Uterus (tissue), 4 donors: ENCODE data around the gene ARHGAP44. TPM values are rescaled to one million over a fixed set of nuclear protein-coding genes. Genes with fewer than 3 reads are reported as not detected.

Experiments
- DNase-seq, 2 donors: peaks; one replicate each; pipeline ENCODE4 v3.0.0-alpha.2; 2019 to 2020
- H3K27ac ChIP-seq, 2 donors: fragments of 200-600 bp; sonication (generic); 1 replicate in 1 of 2; 2 replicates in 1 of 2; pipeline ENCODE4 v1.5.1; 2016 to 2018
- H3K27me3 ChIP-seq, 2 donors: fragments of 200-600 bp; sonication (generic); one replicate each; pipeline ENCODE4 v1.5.1; 2018 to 2019; ENCODE audit warnings: control low read depth in 1 of 2
- H3K36me3 ChIP-seq, 2 donors: fragments of 200-600 bp; sonication (generic); one replicate each; pipeline ENCODE4 v1.5.1; 2019; ENCODE audit warnings: control low read depth in 1 of 2
- H3K4me1 ChIP-seq, 2 donors: fragments of 200-600 bp; sonication (generic); one replicate each; pipeline ENCODE4 v1.5.1; 2018 to 2019; ENCODE audit warnings: control low read depth in 1 of 2
- H3K4me3 ChIP-seq, 2 donors: fragments of 200-600 bp; sonication (generic); 1 replicate in 1 of 2; 2 replicates in 1 of 2; pipeline ENCODE4 v1.5.1; 2018 to 2019; ENCODE audit warnings: mild to moderate bottlenecking in 1 of 2
- H3K9me3 ChIP-seq, 2 donors: fragments of 200-600 bp; sonication (generic); one replicate each; pipeline ENCODE4 v1.5.1; 2019; ENCODE audit warnings: control low read depth in 1 of 2
- POLR2A ChIP-seq, 2 donors: fragments of 450-650 bp; IDR thresholded peaks; one replicate each; pipeline ENCODE4 v1.6.1; 2016; ENCODE audit warnings: antibody characterized with exemption in 2 of 2, mild to moderate bottlenecking in 1 of 2, moderate library complexity in 1 of 2
- intact Hi-C: fragments of 100-400 bp; cut with DNase I; formaldehyde crosslinking; loops from one replicate; pipeline ENCODE4 v1.15.1; 2023; ENCODE audit warnings: low total_unique reads
- total RNA-seq, 4 donors: library from RNA; depleted of rRNA in 3 of 4; stranded (reverse); fragments of >200 nt in 3 of 4; gene quantifications; one replicate each; pipeline versions ENCODE4 v1.1.0 to v1.2.4, GENCODE V29; 2014 to 2023
- TF ChIP-seq, protein P1 (sequence below), 4 experiments: fragments of 200-600 bp in 2 of 4; fragments of 450-650 bp in 2 of 4; sonication (generic) in 2 of 4; IDR thresholded peaks; one replicate each; pipeline ENCODE4 v1.5.1; 2016 to 2019; ENCODE audit warnings: antibody characterized with exemption in 4 of 4, mild to moderate bottlenecking in 2 of 4, moderate library complexity in 1 of 4
- donor health status: DM: yes; HTN: yes; CAD: no.

The ARHGAP44 gene
- total RNA-seq, 4 donors from 2014 or later: 2.6 to 19.1 (median 13.2) TPM

- Histone ChIP-seq H3K4me1 (no peaks in the 10 kb centered on the region), H3K4me3 (no peak overlapping the region), H3K9me3 (no peaks in the 10 kb centered on the region), H3K36me3 (no peaks in the 10 kb centered on the region), H3K27me3 (no peaks in the 10 kb centered on the region), H3K27ac (no peak overlapping the region)
- TF ChIP-seq POLR2A (IDR thresholded peaks at IDR 0.05): no peak
- TF ChIP-seq, protein P1, sequence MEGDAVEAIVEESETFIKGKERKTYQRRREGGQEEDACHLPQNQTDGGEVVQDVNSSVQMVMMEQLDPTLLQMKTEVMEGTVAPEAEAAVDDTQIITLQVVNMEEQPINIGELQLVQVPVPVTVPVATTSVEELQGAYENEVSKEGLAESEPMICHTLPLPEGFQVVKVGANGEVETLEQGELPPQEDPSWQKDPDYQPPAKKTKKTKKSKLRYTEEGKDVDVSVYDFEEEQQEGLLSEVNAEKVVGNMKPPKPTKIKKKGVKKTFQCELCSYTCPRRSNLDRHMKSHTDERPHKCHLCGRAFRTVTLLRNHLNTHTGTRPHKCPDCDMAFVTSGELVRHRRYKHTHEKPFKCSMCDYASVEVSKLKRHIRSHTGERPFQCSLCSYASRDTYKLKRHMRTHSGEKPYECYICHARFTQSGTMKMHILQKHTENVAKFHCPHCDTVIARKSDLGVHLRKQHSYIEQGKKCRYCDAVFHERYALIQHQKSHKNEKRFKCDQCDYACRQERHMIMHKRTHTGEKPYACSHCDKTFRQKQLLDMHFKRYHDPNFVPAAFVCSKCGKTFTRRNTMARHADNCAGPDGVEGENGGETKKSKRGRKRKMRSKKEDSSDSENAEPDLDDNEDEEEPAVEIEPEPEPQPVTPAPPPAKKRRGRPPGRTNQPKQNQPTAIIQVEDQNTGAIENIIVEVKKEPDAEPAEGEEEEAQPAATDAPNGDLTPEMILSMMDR (IDR thresholded peaks at IDR 0.05): no peak
- intact Hi-C loops: no loop called here
- DNase-seq: no peak
Measured at GRCh38 chr17:12987120-12987519, 197.8 kb downstream of the ARHGAP44 start.

DNA sequence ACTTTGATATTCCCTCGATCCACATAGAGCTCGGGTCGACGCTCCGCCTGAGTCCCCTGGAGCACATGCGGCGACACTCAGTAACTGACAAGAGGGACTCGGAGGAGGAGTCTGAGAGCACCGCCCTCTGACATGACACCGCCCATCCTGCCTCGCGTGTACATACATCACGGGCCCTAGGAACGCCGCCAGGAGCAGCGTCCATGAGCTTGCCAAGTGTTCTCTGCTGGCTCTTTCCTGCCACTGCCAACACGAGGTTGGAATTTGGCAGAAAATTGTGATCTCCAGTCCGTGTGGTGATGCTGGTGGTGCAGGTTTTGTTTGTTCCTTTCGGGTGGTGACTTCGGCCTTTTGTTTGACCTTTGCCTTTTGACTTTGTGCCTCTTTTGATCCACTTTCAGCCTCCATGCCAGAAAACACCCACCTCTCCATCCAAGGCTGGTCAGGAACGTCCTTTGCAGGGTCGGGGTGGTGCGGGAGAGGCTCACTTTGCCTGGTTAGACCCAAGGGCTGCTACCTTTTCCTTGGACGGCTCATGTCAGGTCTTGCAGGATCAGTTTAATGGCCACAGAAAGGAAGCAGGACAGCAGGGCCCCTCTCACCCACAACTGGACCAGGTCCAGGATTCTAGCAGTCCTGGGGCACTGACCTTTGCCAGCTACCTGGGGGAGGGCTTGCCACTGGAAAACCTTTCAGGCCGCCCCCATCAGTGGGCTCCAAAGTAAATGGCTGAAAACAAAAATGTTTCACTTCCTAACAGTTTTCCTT, 200.9 kb downstream of the ARHGAP44 start:
- Histone ChIP-seq H3K27ac (no peak overlapping the region), H3K27me3 (no peaks in the 10 kb centered on the region), H3K4me3 (no peak overlapping the region), H3K4me1 (no peaks in the 10 kb centered on the region), H3K9me3 (no peaks in the 10 kb centered on the region), H3K36me3 (no peaks in the 10 kb centered on the region)
- intact Hi-C loops: no loop called here
- TF ChIP-seq POLR2A (IDR thresholded peaks at IDR 0.05): no peak
- TF ChIP-seq, protein P1 (IDR thresholded peaks at IDR 0.05): no peak
- DNase-seq: no peak

DNA sequence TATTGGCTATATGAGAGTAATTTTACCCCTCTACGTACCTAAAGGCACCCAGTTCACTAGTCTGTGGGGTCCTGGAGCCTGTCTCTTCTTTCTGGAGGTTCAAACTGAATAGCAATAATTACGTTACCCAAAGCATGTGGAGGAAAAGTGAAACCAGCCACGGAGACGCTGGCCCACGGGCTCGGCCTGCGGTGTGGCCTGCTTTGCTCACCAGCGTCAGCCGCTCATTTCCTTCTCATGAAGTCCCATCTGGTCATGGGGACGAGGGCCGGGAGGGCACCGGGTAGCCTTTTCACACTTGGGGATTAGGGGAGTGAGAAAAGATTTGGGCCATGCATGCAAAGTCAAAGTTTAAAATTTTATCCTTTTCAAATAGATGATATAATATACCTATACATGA, 201.6 kb downstream of the ARHGAP44 start:
- Histone ChIP-seq H3K27me3 (no peaks in the 10 kb centered on the region), H3K36me3 (no peaks in the 10 kb centered on the region), H3K27ac (no peak overlapping the region), H3K4me1 (no peaks in the 10 kb centered on the region), H3K9me3 (no peaks in the 10 kb centered on the region), H3K4me3 (no peak overlapping the region)
- no peak for DNase-seq
- TF ChIP-seq, protein P1 (IDR thresholded peaks at IDR 0.05): no peak
- no peak for TF ChIP-seq POLR2A (IDR thresholded peaks at IDR 0.05)
- intact Hi-C loops: no loop called here

GRCh38 chr17:12992676-12993075, 203.4 kb downstream of the ARHGAP44 start:
- no peak for TF ChIP-seq POLR2A (IDR thresholded peaks at IDR 0.05)
- TF ChIP-seq, protein P1 (IDR thresholded peaks at IDR 0.05): no peak
- no peak overlapping the region for H3K4me3 ChIP-seq
- no peaks in the 10 kb centered on the region for H3K27me3 ChIP-seq
- DNase-seq: no peak
- no peaks in the 10 kb centered on the region for H3K9me3 ChIP-seq
- intact Hi-C loops: no loop called here
- no peaks in the 10 kb centered on the region for H3K36me3 ChIP-seq
- no peaks in the 10 kb centered on the region for H3K4me1 ChIP-seq
- no peak overlapping the region for H3K27ac ChIP-seq

- no peak for TF ChIP-seq POLR2A (IDR thresholded peaks at IDR 0.05)
- TF ChIP-seq, protein P1 (IDR thresholded peaks at IDR 0.05): no peak
- DNase-seq: no peak
- intact Hi-C loops: no loop called here
- no peaks in the 10 kb centered on the region for H3K4me1 ChIP-seq
- no peaks in the 10 kb centered on the region for H3K9me3 ChIP-seq
- H3K27ac ChIP-seq: no peak overlapping the region
- no peaks in the 10 kb centered on the region for H3K27me3 ChIP-seq
- no peak overlapping the region for H3K4me3 ChIP-seq
- no peaks in the 10 kb centered on the region for H3K36me3 ChIP-seq
Measured at GRCh38 chr17:12993631-12994030, 204.3 kb downstream of the ARHGAP44 start.
